ENCODE results near the gene MRPL42.

MRPL42 gene

GRCh38 chr12:93442411-93443340, 24.6 kb upstream of the MRPL42 start:
- ChIA-PET CTCF (interaction anchor here (1.1 to 1.2 kb wide), 2 partner anchors 25 to 288 kb away, joined by 3 read pairs; no protein-coding TSS in a partner anchor), POLR2A (interaction anchor here (1.6 kb wide), 1 partner anchor 25 kb away, joined by 4 read pairs; the partner anchor contains the start of gene MRPL42)
- DNase-seq (ENCODE audit: extremely low spot score) = no peak
- no peak for TF ChIP-seq CTCF (IDR thresholded peaks at IDR 0.05; ENCODE audit: control extremely low read depth, extremely low read depth, low read depth, missing control alignments)

GRCh38 chr12:93443576-93443975, 23.7 kb upstream of the MRPL42 start:
- no peak for DNase-seq (ENCODE audit: extremely low spot score)
- POLR2A ChIA-PET = interaction anchor here (1.6 kb wide), 1 partner anchor 24 kb away, joined by 4 read pairs; the partner anchor contains the start of gene MRPL42
- CTCF ChIA-PET = no interaction called here
- no peak for TF ChIP-seq CTCF (IDR thresholded peaks at IDR 0.05; ENCODE audit: control extremely low read depth, extremely low read depth, low read depth, missing control alignments)

DNA sequence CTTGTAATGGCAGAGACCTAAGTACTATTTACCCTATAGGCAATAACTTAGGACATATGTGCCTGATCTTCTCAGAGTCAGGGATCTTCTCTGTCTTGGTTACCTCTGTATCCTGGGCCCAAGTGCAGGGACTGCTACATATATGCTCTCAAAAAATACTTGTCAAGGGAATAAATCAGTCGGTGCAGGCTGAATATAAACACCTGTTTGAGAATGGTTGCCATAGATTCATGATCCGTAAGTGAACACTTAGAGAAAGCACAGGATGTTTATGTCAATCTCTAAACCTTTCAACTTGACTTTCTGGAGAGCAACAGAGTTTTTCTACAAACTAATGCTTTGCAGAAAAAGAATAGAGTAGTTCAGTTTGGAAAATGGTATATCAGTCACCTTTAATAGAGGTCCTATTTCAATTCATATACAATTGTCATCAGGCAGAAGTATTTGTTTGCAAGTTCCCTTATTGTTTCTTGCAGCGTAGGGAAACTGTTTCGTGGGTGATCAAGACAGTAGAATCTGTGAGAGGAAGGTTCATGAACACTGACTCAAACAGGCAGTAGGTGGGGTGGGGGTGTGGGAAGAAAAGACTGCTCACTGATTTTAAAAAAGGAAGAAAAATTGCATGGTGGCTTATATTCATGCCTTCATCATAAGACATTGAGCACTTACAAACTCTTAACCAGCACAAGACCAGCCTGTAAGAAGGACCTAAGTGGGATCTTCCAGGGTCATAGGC, 19.6 kb upstream of the MRPL42 start:
- ChIA-PET POLR2A (no interaction called here), CTCF (no interaction called here)
- DNase-seq (ENCODE audit: extremely low spot score) = no peak
- peak; percentile 10 for TF ChIP-seq CTCF (IDR thresholded peaks at IDR 0.05; ENCODE audit: control extremely low read depth, extremely low read depth, low read depth, missing control alignments)

- DNase-seq (ENCODE audit: extremely low spot score) = no peak
- no peak for TF ChIP-seq CTCF (IDR thresholded peaks at IDR 0.05; ENCODE audit: control extremely low read depth, extremely low read depth, low read depth, missing control alignments)
- POLR2A ChIA-PET = no interaction called here
- CTCF ChIA-PET = interaction anchor here (1.2 to 1.6 kb wide), 2 partner anchors 19 to 29 kb away, joined by 4 to 5 read pairs; partner anchors contain the start of gene MRPL42
Observed at GRCh38 chr12:93448796-93449195, 18.5 kb upstream of the MRPL42 start.

GRCh38 chr12:93449277-93449676, 18.0 kb upstream of the MRPL42 start:
- CTCF ChIA-PET = interaction anchor here (1.2 to 1.6 kb wide), 2 partner anchors 18 to 29 kb away, joined by 4 to 5 read pairs; partner anchors contain the start of gene MRPL42

More at GRCh38 chr12:93449277-93449676, 18.0 kb upstream of the MRPL42 start:
- TF ChIP-seq CTCF (IDR thresholded peaks at IDR 0.05; ENCODE audit: control extremely low read depth, extremely low read depth, low read depth, missing control alignments) = no peak
- peak; percentile 37 for DNase-seq (ENCODE audit: extremely low spot score)
- POLR2A ChIA-PET = no interaction called here

Measured in GM10248 (cell line).